Embryonic facial prominence (tissue), 1 donor: ENCODE results near the gene RNF112.
"Not testable (repeated sequence)": the region's sequence is repeated elsewhere in the genome, so short reads cannot be mapped to it uniquely, and the experiment has no call there.

Experiments used
- DNase-seq: peaks from one replicate; pipeline ENCODE4 v3.0.0-alpha.2; 2016; ENCODE audit errors: extremely low spot score

The RNF112 gene

DNA sequence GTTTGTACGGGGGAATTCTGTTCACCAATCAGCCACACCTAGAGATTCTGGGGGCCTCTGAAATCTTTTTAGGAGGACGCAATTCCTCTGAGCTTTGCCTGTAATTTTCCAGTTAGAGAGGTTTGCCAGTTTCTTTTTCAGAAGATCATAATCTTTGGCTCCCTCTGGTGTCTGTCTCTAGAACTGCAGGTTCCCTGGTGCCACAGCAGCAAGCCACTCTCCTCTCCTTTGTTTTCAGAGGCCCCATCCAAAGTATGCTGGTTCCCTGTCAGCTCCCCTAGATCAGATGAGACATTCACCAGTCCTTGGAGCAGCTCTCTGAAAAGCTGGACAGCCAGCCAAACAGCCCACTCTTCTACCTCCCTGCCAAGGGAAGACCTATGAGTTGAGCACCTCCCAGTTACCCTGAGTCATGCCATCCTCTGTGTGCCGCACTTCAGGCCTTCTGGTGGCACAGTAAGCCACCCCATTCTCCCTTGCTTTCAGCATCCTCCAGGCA is 36.1 kb downstream of the RNF112 start:
- peak; percentile 72 for DNase-seq

DNA sequence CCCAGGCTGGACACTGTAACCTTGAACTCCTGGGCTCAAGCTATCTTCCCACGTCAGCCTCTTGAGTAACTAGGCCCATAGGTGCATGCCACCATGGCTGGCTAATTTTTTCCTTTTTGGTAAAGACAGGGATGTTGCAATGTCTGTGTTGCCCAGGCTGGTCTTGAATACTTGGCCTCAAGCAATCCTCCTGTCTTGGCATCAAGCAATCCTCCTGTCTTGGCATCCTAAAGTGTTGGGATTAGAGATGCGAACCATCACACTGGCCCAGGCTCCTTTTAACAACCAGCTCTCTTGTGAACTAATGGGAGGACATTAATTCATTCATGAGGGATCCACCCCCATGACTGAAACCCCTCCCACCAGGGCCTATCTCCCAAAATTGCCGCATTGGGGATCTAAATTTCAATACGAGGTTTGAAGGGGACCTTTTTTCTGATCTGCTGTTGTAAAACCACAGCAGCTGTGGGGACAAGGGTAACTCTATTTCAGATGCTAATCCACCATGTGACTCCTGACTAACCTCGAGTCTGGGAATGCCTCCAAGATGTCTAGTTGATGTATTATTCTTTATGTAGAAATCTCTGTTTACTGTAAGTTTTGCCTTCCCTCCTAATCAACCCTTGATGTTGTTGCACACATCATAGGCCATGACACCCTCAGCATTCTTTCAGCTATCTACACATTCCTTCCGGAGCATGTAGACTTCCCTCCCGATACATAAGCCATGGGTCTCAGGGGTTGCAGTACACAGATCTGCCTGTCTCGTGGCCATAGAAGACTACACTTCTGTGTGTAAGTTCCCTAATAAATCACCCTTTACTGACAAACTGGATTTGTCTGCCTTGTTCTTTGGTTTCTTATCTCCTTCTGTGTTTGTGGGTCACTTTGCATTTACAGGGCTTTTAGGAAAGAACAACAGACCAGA is 37.6 kb downstream of the RNF112 start:
- DNase-seq: peak; percentile 65

DNA sequence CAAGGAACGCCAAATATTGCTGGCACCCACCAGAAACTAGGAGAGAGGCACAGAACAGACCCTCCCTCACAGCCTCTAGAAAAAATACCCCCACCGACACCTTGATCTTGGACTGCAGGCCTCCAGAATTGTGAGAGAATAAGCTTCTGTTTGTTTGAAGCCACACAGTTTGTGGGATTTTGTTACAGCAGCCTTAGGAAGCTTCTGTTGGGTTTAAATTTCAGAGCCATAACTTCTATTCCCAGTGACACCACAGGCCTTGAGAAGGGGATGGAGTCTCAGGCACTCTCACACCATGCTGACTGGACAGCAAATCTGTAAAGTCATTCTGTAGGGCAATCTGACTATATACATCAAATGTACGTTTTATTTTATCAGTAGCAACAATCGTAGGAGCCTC is 38.6 kb downstream of the RNF112 start:
- DNase-seq: no peak

DNA sequence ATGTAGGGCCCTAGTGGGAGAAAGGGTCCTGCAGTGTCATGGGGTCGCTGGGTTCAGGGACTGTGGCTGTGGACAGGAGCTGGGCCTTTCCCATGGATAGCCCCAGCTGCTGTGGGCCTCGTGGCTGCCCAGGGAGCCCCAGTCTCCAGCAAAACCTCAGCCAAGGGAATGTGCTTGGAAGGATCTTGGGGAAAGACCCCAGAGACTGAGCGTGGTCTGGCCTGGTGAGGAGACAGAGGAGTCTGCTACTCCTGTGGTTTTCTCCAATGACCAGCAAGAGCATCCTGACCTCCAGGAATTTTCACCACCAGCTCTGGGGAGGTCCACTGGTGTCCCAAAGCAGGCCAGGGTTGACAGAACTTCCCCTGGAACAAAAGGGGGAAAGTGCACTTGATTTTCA is 42.3 kb downstream of the RNF112 start:
- no peak for DNase-seq

DNA sequence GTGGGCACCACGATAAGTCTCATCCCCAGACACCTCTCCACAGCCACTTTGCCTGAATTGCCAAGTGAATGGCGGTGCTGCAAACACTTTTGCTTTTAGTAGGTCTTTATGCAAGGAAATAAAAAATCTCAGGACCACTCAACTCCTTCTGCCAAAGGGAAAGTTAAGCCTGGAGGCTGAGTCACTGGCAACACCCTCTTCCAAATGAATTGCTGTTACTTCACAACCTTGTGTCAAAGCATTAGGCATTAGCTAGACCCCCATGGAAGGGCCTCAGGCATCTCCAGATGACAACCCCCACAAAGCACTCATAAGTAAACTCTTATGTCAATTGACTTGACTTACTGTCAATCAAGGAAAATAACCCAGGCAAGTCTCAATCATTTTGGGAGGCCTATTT is 43.0 kb downstream of the RNF112 start:
- DNase-seq: no peak

DNA sequence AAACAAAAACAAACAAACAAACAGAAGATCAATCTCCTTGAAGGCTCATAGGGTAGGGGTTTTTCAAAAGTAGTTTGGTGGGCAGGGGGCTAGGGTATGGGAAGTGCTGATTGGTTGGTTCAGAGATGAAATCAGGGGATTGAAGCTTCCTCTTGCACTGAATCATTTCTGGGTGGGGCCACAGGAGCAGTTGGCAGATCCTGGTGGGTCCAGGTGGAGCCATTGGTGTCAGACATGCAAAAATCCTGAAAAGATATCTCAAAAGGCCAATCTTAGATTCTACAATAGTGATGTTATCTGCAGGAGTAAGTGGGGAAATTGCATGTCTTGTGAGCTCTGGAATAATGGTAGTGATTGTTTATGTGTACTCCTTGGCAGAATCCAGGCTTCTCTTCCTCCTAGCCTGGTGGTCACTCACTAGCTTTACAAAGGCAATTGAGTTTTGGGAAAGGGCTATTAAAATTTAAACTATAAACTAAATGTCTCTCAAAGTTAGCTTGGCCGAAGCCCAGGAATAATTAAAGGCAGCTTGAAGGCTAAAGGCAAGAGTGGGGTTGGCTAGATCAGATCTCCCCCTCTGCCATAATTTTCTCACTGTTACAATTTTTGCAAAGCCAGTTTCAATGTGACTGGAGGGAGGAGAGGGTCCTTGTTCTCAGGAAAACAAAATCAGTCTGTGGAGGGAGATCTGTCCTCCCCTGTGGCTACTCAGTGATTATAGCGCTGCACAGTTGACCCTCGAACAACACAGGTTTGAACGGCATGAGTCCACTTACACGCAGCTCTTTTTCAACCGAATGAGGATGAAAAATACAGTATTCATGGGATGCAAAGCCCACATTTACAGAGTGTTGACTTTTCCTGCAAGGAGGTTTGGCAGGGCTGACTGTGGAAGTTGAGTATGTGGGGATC is 45.2 kb downstream of the RNF112 start:
- DNase-seq: no peak

DNA sequence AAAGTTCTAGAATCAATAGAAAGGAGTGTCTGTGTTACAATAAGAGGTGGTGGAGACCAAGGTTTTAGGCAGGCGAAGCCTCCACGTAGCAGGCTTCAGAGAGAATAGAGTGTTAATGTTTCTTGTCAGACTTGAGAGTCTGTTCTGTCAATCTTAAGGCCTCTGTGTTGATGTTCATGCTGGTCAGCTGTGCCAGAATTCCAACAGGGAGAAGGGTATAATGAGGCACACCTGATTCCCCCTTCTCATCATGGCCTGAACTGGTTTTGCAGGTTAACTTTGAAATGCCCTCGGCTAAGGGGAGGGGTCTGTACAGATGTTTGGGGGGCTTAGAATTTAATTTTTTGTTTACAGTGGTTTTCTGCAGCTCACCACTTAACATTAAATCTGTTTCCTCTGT is 46.0 kb downstream of the RNF112 start:
- no peak for DNase-seq

DNA sequence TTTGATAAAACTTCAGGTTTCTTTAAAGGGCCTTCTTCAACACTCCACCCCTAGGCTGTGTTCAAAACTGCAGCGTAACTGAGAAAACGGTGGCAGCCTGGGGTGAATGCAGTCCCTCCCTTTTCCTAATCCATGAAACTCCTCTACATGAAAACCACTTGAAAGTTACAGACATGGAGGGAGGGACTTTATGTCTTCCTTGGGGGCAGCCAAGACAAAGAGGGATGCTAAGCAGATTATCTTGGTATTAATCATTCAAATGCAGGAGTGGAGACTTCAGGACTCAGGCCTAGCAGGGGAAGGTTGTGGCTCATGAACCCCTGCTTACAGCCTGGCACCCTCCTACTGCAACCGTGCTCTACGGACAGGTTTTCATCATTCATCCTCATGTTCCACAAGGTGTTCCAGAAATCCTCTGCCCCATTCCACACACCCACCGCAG is 46.8 kb downstream of the RNF112 start:
- no peak for DNase-seq

DNA sequence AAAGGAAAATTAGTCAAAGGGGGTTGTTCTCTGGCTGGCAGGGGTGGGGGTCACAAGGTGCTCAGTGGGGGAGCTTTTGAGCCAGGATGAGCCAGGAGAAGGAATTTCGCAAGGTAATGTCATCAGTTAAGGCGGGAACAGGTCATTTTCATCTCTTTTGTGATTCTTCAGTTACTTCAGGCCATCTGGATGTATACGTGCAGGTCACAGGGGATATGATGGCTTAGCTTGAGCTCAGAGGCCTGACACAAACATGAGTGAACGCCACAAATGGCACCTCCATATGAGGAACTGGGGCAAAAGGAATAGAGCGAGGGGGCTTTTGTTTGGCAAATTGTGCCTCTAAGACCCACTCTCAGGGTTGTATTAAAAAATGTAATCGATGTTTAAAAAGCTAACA is 47.4 kb downstream of the RNF112 start:
- DNase-seq: not testable (repeated sequence)

DNA sequence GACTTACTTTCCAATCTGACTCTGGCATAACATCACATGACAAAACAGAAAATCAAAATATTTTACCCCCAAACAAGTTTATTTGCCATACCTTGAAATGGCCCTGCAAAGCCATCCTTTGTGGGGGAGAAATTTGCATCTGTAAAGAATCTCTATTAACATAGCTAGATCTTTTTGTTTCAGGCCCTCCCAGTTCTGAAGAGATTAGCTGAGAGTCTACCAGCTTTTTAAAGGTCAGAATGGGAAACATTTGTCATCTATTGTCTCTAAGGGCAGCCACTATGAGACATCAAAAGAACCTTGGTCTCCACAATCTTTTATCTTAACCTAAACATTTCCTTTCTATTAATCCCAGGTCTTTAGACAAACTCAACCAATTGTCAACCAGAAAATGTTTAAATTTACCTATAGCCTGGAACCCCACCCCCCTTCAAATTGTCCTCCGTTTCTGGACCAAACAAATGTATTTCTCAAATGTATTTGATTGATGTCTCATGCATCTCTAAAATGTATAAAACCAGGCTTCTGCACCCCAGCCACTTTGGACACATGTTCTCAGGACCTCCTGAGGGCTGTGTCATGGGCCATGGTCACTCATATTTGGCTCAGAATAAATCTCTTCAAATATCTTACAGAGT is 48.1 kb downstream of the RNF112 start:
- not testable (repeated sequence) for DNase-seq

DNA sequence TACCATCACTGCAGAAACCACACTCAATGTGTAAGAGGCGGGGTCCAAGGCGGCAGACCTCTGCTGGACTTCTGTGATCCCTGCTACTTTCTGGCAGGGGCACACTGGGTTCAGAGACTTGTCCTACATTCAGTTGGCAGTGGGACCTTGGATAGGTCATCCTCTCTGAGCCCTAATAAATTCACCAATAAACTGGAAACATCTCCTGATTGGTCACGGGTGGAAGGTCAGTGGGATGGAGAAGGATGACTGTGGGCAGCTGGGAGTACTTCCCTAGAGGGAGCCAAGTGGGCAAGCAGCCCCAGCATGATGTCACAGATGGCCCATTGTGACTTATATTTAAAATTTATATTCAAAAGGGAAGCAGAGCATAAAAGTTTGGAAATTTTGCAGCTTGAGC is 49.7 kb downstream of the RNF112 start:
- DNase-seq: no peak

DNA sequence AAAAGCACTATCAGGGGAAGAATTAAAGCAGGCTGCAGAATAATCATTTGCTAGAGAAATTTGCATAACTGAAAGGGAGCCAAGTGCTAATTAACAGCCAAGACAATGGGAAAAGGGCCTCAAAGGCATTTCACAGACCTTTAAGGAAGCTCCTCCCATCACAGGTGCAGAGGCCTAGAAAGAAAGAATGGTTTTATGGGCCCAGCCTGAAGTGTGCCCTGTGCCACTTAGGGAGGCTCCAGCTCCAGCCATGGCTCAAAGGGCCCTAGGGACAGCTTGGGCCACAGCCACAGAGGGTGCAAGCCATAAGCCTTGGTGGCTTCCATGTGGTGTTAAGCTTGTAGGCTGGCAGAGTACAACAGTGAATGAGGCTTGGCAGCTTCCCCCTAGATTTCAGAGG is 50.1 kb downstream of the RNF112 start:
- no peak for DNase-seq

DNA sequence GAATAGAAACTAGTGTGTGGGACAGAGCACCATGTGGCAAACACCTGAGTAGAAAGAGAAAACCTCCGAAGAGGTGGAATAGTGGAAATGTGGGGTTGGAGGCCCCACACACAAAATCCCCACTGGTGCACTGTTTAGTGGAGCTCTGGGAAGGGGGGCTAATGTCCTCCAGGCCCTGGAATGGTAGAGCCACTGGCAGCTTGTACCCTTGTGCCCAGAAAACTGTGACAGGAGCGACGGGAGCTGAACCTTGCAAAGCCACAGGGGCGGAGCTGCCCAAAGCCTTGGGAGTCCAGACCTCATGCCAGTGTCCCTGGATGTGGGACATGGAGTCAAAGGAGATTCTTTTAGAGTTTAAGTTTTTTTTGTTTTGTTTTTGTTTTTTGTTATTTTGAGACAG is 50.6 kb downstream of the RNF112 start:
- DNase-seq: no peak

DNA sequence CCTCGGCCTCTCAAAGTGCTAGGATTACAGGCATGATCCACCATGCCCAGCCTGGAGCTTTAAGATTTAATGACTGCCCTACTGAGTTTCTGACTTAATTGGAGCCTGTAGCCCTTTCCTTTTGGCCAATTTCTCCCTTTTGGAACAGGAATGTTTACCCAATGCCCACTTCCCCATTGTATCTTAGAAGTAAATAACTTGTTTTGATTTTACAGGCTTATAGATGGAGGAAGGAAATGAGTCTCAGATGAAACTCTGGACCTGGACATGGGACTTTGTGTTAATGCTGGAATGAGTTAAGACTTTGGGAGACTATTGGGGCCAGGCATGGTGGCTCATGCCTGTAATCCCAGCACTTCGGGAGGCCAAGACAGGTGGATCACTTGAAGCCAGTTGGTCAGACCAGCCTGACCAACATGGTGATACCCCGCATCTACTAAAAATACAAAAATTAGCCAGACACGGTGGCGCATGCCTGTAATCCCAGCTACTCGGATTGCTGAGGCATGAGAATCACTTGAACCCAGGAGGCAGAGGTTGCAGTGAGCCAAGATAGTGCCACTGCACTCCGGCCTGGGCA is 51.5 kb downstream of the RNF112 start:
- not testable (repeated sequence) for DNase-seq

DNA sequence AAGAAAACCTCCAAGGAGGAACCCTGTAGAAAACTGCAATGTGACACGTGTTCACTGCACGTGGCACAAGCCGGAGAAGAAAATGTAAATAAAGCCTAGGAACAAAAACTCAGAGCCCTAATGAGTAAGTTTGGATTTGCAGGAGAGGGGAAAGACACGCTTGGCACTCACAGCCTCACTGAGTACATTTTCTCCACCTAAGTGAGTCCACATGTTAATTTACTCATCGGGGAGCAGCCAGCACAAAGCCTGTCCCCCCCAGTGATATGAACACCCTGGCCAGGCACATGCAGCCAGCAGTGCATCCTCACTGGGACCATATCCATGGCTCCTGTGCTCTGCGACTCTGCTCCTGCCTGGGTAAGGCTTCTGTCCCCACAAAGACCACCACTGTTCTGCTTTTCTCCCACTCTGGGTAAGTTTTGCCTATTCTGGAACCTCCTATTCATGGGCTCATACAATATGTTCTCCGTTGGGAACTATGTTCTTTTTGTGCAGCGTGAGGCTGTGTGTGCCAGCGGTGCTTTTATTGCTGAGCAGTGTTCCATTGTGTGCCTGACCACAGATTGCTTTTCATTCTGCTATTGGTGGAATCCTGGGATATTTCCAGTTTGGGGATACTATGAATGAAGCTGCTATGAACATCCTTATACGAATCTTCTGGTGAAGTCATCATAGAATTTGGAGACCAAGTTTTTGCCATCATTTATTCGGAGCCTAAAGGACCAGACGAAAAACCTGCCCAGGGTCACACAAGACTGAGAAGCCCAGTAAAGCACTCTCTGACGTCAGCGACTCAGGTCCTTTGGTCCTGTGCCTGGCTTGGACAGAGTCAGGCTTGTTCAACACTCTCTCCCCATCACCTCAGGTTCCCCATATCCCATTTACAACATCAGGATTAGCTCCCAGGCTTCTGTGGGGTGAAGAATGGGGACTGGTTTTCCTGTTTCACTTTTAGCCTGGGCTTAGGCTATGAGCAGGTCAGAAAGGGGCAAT is 53.3 kb downstream of the RNF112 start:
- DNase-seq: no peak
